ENCODE results near the gene GDF2. TPM values are rescaled to one million over a fixed set of nuclear protein-coding genes. Genes with fewer than 3 reads are reported as not detected.

GDF2 gene
- total RNA-seq, 2 donors from 2014 or later, result not detected

DNA sequence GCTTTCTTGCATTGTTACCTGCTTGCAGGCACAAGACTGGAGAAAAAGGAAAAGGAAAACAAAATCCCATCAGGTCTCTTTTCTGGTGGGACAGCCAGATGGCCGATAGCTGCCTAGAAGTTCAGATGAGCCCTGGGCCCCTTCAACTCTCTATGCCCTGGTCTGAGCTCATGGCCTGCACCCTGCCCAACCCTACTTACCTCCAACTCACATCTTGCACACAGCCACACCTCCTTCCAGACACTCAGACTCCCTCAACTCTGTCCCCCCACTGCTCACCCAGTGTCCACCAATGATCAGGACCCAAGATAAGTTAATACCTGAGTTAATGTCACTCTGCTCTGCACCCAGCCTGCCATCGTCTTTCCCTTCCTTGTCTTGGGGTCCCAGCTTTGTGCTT is 36.8 kb downstream of the GDF2 start:
- H3K27me3 ChIP-seq, result no peaks in the 10 kb centered on the region
- intact Hi-C loops (cut with DNase I), result no loop called here
- no peak for DNase-seq

GRCh38 chr10:47359626-47360418 is 37.6 kb downstream of the GDF2 start:
- H3K27ac ChIP-seq, result no peak overlapping the region
- no peaks in the 10 kb centered on the region for H3K27me3 ChIP-seq
- H3K4me3 ChIP-seq, result no peak overlapping the region
- no peak for DNase-seq
- H3K9me3 ChIP-seq, result no peaks in the 10 kb centered on the region
- no peaks in the 10 kb centered on the region for H3K36me3 ChIP-seq
- H3K9ac ChIP-seq (ENCODE audit: low read depth in 2 of 2, low read length in 2 of 2), result no peak overlapping the region
- no peaks in the 10 kb centered on the region for H3K4me1 ChIP-seq
- TF ChIP-seq, protein P1, sequence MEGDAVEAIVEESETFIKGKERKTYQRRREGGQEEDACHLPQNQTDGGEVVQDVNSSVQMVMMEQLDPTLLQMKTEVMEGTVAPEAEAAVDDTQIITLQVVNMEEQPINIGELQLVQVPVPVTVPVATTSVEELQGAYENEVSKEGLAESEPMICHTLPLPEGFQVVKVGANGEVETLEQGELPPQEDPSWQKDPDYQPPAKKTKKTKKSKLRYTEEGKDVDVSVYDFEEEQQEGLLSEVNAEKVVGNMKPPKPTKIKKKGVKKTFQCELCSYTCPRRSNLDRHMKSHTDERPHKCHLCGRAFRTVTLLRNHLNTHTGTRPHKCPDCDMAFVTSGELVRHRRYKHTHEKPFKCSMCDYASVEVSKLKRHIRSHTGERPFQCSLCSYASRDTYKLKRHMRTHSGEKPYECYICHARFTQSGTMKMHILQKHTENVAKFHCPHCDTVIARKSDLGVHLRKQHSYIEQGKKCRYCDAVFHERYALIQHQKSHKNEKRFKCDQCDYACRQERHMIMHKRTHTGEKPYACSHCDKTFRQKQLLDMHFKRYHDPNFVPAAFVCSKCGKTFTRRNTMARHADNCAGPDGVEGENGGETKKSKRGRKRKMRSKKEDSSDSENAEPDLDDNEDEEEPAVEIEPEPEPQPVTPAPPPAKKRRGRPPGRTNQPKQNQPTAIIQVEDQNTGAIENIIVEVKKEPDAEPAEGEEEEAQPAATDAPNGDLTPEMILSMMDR (IDR thresholded peaks at IDR 0.05), result no peak
- intact Hi-C loops (cut with DNase I), result no loop called here

More for the DNA sequence above, 36.8 kb downstream of the GDF2 start:
- Histone ChIP-seq H3K4me1 (no peaks in the 10 kb centered on the region), H3K36me3 (no peaks in the 10 kb centered on the region), H3K27ac (no peak overlapping the region), H3K4me3 (no peak overlapping the region), H3K9me3 (no peaks in the 10 kb centered on the region), H3K9ac (ENCODE audit: low read depth in 2 of 2, low read length in 2 of 2) (no peak overlapping the region)
- TF ChIP-seq, protein P1 (IDR thresholded peaks at IDR 0.05), result no peak

- no peak overlapping the region for H3K4me3 ChIP-seq
- DNase-seq, result no peak
- TF ChIP-seq, protein P1 (IDR thresholded peaks at IDR 0.05), result no peak
- no peaks in the 10 kb centered on the region for H3K27me3 ChIP-seq
- H3K4me1 ChIP-seq, result no peaks in the 10 kb centered on the region
- no peaks in the 10 kb centered on the region for H3K36me3 ChIP-seq
- H3K9ac ChIP-seq (ENCODE audit: low read depth in 2 of 2, low read length in 2 of 2), result no peak overlapping the region
- intact Hi-C loops (cut with DNase I), result no loop called here
- H3K9me3 ChIP-seq, result no peaks in the 10 kb centered on the region
- no peak overlapping the region for H3K27ac ChIP-seq
Measured at GRCh38 chr10:47360419-47361040, 38.3 kb downstream of the GDF2 start.

GRCh38 chr10:47361293-47361692 is 39.0 kb downstream of the GDF2 start:
- TF ChIP-seq, protein P1 (IDR thresholded peaks at IDR 0.05), result peak; percentile 59
- no peak overlapping the region for H3K4me3 ChIP-seq
- H3K4me1 ChIP-seq, result no peaks in the 10 kb centered on the region
- intact Hi-C loops (cut with DNase I), result no loop called here
- no peaks in the 10 kb centered on the region for H3K9me3 ChIP-seq
- no peaks in the 10 kb centered on the region for H3K27me3 ChIP-seq
- DNase-seq, result peak; percentile 49
- no peak overlapping the region for H3K27ac ChIP-seq
- H3K36me3 ChIP-seq, result no peaks in the 10 kb centered on the region
- peak overlapping the region in 1 of 2 donors; percentile 9 for H3K9ac ChIP-seq (ENCODE audit: low read depth in 2 of 2, low read length in 2 of 2)

DNA sequence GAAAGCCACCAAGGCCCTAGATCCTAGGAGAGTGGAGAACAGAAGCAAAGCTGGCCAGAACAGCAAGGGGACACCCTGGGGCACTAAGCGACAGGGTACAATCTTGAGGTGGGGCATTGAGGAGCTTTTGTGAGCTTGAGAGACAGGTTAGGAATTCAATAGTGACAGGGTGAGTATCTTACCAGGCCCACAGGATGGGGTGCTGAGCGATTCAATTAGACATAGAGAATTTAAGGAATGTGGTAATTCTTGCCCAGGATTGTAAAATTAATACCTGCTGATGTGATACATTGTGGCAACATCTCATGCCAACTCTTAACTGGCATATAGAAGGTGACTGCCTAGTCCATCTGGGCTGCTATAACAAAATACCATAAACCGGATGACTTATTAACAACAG is 39.9 kb downstream of the GDF2 start:
- Histone ChIP-seq H3K27ac (no peak overlapping the region), H3K9ac (ENCODE audit: low read depth in 2 of 2, low read length in 2 of 2) (no peak overlapping the region), H3K4me1 (no peaks in the 10 kb centered on the region), H3K27me3 (no peaks in the 10 kb centered on the region), H3K36me3 (no peaks in the 10 kb centered on the region), H3K4me3 (no peak overlapping the region), H3K9me3 (no peaks in the 10 kb centered on the region)
- TF ChIP-seq, protein P1 (IDR thresholded peaks at IDR 0.05), result no peak
- no peak for DNase-seq
- intact Hi-C loops (cut with DNase I), result no loop called here
